GM18870 (cell line): ENCODE measurements around the gene PDE7B.
"Not testable (repeated sequence)": the region's sequence is repeated elsewhere in the genome, so short reads cannot be mapped to it uniquely, and the experiment has no call there.

Experiments
- ATAC-seq: cut with Tn5 transposase; IDR thresholded peaks from one replicate; pipeline ENCODE4 v1.9.1; 2021; ENCODE audit warnings: moderate library complexity; ENCODE audit not compliant: unreplicated experiment

Gene PDE7B

DNA sequence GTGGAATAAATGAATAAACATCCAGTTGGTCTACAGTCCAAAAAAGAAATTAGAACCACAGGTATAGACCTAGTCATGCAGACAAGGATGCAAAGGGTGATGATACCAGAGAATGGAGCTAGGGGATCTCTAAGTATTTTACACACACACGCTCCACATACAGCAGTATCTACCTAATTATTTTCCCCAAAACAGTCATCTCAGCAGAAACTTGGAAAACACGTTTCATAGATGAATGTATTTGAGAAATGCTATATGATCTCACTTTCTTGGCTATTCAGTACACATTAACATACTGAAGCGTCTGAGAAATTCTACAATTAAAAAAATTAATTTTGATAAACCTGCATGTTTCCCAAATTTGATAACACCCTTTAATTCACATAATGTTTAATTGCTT, 243.3 kb downstream of the PDE7B start:
- ATAC-seq: no peak

DNA sequence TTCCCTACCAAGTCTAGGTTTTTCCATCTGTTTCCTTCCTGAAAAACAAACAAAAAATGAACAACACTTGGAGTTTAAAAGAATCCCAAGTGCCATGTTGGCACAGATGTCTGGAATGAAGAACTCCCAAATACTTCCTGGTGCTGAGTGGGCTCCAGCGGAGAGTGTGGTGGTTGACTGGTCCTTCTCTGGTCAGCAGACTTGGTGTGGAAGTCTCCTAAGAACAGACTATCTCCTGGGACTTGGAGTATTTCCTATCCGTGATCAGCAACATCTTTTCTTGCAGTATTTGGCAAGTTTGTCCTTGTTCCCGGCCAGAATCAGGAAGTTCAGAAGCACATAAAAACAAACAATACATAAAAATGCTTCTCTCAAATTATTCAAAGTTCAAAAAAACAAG, 244.5 kb downstream of the PDE7B start:
- no peak for ATAC-seq

DNA sequence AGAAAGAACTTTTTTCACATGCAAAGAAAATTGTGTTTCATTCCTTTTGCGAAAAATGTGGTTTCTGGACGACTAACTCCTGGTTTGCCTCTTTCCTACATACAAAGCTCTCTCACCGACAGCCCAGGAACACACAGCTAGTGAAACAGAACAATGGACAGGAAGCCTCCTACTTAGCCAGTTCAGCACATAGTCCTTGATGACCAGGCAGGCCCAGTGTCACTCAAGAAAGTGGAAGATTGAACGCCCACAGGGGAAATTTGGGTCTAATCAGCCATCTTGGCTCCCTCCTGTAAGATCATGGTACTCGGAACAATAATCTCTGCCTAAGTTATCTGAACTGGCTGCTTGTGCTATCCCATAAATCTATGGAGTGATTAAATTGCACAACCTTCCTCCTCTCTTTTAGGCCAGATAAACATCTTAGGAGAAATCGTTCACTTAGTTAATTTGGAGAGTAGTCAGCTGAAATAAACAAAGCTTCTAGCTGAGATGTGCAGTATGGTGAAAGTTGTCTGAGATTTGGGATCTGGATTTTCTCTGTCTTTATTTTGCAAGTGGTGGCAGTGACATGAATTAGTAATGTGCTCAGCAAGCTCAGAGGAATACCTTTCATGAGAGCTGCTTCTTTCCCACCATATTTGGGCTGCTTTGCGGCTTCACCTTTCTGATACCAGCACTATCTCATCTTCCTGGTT, 251.6 kb downstream of the PDE7B start:
- ATAC-seq: no peak

DNA sequence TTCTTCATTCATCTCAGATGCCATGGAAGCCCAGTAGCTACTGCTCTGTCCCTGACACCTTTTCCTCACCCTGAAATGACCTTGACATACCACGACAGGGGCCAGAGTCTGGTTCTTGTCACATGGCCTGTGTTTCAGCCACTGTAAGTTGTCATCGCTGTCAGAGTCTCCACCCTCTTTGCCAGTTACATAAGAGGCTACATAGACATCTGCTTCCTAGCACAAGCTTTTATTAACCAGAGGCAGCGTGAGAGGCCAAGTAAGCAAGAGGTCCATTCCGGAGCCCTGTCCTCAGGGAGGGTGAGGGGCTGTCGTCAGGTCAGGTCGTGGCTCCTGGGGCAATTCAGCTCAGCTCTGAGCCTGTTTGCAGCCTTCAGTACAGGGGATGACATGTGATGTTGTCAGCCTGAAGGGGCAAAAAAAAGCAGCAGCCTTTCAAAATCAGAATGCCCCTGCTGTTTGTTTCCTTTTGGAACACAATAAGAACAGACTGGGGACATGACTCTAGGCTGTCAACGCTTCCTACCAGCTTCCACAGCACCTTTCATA, 252.3 kb downstream of the PDE7B start:
- ATAC-seq: no peak

DNA sequence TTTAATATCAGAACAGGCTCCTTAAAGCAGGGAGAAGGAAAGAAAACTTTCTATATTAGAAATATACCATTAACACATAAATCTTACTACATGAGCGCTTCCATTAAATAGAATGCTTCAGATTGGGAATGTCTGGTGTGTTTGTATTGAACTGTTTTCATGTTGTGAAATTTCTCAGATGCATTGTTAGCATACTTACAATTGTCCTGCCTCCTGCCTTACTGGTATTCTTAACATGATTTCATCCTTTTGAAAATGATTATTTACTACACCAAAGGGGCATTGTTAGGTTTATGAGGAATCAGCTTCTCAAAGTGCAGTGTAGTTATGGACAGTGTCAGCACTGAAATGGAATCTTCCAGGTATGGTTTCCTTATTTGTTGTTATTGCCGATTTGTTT, 253.1 kb downstream of the PDE7B start:
- no peak for ATAC-seq

DNA sequence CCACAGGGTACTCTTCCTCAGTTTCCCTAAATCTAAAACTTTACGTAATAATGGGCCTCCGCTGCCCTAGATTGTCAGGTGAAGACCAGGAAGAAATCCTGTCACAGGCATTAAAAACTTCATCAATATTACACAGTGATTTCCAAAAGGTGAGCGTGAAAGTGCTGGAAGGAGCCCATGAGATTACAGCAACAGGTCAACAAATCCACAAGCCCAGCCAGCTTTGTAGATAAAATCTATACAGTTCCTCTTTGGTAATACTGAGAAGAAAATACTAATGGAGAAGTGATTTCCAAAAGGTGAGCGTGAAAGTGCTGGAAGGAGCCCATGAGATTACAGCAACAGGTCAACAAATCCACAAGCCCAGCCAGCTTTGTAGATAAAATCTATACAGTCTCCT, 254.3 kb downstream of the PDE7B start:
- not testable (repeated sequence) for ATAC-seq

DNA sequence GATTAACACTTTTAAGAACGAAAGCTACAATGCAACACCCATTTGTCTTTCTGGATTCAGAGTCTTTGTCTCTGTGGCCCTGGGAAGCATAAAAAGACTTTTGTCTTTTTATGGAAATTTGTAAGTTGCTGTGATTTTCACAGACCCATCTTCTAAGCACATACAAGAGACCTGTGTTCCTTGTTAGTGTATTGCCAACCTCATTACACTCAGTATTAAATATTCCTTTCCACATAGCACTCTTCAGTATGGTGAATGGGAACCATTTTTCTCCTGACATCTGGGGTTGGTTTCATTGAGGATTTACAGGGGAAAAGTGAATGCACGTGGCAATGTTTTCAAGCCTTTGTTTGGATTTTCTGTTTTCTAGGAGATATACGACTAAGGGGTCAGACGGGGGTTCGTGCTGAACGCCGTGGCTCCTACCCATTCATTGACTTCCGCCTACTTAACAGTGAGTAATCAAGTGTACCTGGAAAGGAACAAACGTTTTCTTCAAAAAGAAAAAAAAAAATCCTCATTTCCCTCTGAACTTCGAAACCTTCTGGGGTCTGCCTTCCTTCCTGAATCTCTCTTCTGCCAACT, 257.0 kb downstream of the PDE7B start:
- no peak for ATAC-seq

DNA sequence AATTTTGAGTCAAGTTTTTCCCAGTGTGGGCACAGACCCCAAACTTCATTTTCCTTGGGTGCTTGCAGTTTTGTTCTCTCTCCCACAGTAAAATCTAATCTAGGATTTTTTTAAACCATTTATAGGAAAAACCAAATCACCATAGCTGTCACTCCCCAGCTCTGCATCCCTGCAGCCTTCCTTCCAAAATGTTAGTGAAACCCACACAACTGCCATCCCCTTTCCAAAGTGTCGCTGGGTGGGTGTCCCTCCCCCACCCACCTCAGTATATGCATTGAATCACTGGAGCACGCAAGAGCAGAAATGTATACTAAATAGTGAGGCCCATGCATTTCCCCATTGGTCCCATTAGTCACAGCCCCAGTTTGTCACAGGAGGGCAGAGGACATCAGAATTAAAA, 260.3 kb downstream of the PDE7B start:
- no peak for ATAC-seq

DNA sequence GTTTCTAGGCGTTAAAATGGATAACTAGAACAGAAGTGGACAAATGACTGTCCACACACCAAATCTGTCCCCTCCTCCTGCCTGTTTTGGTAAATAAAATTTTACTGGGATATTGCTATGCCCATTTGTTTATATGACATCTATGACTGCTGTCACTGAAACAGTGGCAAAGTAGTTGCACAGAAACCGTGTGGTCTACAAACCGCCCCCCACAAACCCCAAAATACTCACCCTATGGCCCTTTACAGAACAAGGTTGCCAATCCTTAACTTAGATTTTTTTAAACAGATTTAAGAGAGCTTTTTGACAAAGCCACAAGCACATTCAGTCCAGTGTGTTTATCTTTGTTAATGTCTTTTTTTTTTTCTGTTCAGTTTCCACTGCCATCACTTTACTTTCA, 260.8 kb downstream of the PDE7B start:
- no peak for ATAC-seq

DNA sequence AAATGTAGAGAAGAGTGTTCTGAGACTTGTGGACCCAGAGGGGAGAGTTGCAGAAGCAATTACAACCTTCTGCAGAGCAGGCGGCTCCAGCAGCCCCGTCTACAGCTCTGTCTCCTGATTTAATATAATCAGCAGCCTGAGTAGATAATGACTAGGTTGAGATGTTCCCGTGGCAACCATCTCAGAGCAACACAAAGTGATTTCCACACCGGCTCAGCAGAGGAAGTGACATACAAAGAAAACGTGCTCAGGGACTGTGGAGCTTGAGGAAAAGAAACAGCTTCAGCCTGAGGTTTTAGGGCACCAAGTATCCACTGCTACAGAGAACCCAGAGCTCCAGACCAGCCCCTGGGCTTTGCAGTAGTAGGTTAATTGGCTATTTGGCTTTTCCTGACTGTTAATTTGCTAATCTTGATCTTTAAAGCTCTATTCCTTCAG, 262.3 kb downstream of the PDE7B start:
- ATAC-seq: no peak

DNA sequence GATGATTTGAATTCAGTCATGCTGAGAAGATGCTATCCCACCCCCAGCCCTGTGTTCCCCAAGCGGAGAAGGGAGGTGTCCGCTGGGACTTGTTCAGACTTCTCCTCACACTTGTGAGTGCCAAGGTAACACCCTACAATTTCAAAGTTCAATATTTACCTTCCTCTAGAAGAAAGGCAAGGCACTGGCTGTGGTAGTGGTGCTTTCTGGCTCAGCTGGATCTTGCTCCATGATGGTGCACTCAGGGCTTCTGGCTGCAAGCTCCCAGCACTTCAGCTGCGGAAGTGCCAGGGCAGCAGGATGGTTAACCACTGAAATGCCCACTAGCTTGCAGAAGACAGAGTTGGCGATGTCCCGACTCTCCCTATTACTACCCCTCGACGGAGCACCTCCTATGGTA, 263.2 kb downstream of the PDE7B start:
- ATAC-seq: no peak

DNA sequence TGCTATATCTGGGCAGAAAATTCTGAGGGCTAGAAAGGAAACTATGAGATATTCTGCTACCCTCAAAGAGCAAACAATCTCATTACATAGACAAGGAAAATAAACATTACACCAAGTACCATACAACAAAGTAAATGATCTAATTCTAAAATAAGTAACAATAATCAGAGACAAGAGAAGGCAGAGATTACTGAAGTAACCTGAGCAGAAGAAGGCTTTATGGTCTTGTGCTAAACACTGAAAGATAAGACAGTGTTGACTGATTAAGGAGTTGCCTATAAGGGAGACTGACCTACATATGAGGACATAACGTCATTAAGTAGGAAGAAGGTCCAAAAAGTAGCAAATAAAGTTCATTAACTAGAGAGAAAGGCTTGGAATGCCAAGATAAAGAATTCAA, 264.4 kb downstream of the PDE7B start:
- no peak for ATAC-seq

DNA sequence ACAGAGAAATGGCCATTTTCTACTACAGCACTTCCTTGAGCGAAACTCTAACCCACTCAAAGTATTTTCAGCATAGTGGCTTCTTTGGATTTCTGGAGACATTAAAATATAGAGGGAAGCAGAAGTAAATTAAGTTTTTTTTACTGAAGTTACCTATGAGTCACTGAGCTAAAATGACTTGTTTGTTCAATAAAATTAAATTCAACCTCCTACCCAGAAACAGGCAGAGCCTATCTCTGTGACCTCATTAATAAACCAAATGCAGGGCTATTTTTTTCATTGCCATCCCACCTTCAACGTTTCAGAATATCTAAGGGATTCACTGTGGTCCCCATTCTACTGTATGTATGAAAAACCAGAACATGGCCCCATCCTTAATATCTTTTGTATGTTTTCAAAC, 265.6 kb downstream of the PDE7B start:
- no peak for ATAC-seq

DNA sequence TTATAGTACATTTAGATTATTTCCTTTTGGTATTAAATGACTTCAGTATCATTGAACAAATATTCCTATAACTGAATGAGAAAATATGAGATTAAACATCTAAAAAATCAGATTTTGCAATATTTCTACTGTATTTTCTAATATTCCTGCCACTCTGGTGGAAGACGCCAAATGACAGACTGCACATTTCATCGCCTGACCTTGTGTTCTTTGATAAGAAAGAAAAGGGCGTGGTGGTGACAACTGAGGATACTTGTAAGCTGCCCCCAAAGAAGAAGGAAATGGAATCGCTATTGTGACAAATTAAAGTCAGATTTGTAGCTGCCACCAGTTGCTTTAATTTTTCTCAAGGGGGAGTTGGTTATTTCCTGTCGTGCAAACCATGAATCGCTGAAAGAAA, 267.3 kb downstream of the PDE7B start:
- ATAC-seq: no peak

DNA sequence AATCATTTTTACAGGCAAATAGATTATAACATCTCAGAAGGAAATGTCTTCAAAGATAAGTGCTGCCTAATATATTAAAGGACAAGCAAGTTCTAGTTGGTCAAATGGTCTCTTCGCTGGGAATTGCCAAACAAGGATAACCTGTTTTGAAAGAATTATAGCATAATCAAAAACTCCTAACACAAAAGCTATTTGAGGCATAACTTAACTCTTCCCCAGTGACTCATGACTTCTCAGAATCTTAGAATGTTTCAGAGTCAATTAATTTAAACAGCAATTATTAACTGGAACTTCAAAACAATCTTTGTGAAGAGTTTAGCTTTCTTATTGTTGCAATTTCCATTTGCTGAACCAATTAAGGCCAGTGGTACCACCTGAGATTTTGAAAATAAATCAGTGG, 272.0 kb downstream of the PDE7B start:
- no peak for ATAC-seq

DNA sequence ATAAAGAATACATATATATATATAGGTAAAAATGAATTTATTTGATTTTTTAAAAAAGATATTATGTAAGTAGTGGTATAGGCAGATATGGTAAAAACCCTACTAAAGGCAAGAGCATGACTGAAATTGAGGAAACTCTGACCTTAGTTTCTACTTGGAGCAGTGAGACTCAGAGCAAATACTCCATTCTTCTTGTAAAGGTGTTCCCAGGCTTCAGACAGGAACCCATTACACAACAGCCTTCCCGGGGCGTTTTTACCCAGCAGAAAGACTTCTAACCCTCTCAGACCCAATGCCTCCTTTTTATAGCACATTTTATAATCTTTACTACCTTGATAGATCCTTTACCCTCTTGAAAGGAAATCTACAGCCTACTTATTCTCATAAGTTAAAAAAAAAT, 274.1 kb downstream of the PDE7B start:
- no peak for ATAC-seq

DNA sequence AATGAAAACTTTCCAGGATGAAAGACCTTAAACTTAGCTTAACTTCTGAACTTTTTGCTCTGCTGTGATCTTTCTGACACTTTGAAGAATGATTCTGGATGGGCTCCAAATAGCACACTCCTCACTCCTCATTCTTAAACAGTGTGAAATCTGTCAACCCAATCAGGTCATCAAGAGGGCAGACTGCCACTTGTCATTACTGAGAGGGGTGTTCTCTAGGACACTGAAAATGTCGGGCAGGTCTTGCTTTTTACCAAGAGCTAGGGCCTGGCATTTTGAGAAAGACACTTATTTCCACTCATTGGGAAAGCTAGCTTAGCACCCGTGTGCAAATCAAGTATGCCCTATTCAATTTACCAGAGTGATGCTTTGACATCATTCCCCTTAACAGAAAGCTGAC, 276.4 kb downstream of the PDE7B start:
- no peak for ATAC-seq

DNA sequence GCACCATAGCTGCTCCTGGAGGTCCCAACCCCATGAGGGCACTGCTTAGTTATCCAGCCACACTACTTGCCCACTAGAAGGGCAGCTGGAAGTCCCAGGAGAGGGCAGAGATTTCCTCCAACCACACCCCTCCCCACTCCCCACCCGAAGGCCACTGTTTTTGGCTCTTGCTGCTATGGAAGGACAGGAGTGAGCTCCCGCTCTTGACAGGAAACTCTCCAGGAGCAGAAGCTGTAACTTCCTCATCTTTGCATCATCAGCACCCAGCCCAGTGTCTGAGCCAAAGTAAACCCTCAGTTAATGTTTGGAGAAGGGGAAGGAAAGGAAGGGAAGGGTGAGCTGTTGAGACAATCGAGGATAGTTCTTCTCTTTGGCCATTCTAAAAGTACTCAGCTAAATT, 277.9 kb downstream of the PDE7B start:
- no peak for ATAC-seq

DNA sequence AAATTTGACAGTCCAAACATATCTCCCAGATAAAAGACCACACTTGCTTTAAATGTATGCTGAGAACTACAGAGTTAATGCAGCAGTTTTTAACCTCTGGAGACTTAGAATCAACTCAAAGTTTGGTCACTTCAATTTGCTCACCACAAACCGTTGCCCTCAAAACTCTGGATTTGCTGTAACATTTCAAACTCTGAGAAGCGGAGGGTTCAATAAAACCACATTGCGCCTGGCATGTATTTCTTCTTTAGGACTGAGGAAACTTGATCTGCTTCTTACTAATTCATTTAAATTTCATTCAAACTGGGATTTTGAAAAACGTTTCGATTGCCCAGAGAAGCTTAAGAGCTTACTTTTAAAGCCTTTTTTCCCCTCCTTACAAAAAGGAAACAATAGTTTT, 282.8 kb downstream of the PDE7B start:
- ATAC-seq: no peak

DNA sequence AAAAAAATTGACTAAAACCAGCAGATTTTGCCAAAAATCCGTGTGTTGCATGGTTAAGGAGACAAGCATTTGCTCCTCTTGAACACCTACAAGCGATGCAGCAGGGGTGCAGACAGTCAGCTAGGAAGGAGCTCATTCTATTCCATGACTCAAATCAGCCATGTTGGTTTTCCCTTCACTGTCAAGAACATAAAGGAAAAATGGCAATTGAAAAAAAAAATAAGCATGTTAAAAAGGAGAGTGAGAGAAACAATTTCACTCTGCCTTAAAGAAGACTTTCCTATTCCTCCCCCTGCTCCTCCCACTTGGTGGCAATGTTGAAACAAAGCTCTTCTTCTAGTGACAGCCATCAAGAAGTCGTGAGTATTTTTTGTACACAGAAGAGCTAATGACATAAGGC, 283.2 kb downstream of the PDE7B start:
- ATAC-seq: no peak

DNA sequence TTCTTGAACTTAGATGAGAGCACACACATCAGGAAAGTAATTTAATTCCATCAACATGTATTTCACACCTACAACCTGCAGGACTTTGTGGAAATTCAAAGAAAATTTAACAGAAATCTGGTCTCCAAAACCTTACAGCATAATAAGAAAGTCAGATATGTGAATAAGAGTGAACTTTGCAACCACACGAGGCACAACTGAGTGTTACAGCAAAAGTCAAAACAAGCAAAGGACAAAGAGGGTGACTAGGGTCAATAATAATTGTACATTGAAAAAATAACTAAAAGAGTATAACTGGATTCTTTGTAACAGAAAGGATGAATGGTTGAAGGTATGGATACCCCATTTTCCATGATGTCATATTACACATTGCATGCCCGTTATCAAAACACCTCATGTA, 284.8 kb downstream of the PDE7B start:
- no peak for ATAC-seq

DNA sequence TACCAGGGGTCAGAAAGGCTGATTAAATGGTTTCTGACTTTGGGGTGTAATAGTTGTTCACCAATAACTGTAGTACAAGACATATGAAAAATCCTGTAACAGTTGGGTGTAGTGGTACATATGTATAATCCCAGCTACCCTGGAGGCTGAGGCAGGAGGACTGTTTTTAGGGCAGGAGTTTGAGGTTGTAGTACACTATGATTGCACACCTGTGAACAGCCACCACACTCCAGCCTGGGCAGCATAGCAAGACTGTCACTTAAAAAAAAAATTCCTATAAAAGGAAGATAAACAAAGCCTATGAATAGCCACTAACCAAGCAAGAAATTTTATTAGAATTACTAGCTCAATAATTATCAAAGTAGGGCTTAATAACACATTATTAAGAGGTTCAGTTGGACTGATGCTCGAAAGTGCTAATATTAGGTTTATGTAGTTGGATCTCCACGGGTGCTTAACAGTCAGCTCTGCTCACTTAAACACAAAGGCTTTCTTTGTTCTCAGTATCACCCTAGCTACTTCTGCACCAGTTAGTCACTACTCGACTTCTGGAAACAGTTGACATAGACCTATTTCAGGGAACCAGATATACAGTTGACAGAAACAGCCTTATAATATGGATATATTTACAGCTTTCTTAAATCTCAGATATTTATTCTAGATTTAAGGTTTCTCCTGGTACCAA, 285.6 kb downstream of the PDE7B start:
- no peak for ATAC-seq
